ENCODE data around the gene ADORA3. TPM values are rescaled to one million over a fixed set of nuclear protein-coding genes. Genes with fewer than 3 reads are reported as not detected.

The ADORA3 gene
- total RNA-seq, 1 experiment from 2014 or later = 0.15 TPM

GRCh38 chr1:111483166-111483565, 20.3 kb downstream of the ADORA3 start:
- H3K27me3 Mint-ChIP-seq (ENCODE audit: low read depth) = no peaks in the 10 kb centered on the region
- DNase-seq (ENCODE audit: low spot score) (no peak), ATAC-seq (no peak)

GRCh38 chr1:111481387-111482221, 21.8 kb downstream of the ADORA3 start:
- Mint-ChIP-seq H3K4me3 (no peak overlapping the region), H3K9me3 (no peaks in the 10 kb centered on the region), H3K36me3 (no peaks in the 10 kb centered on the region), H3K27me3 (ENCODE audit: low read depth) (no peaks in the 10 kb centered on the region), H3K27ac (no peak overlapping the region), H3K4me1 (no peaks in the 10 kb centered on the region)
- TF ChIP-seq CTCF (IDR thresholded peaks at IDR 0.05) = peak; percentile 42
- TF ChIP-seq, protein P1, sequence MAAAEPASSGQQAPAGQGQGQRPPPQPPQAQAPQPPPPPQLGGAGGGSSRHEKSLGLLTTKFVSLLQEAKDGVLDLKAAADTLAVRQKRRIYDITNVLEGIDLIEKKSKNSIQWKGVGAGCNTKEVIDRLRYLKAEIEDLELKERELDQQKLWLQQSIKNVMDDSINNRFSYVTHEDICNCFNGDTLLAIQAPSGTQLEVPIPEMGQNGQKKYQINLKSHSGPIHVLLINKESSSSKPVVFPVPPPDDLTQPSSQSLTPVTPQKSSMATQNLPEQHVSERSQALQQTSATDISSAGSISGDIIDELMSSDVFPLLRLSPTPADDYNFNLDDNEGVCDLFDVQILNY (CRISPR knock-in tag; IDR thresholded peaks at IDR 0.05) = no peak
- DNase-seq (ENCODE audit: low spot score) (peak; percentile 74), ATAC-seq (peak; percentile 98)
- ChIA-PET CTCF (interaction anchor here (0.6 to 3.2 kb wide), 49 partner anchors 9 to 996 kb away, joined by 3 to 71 read pairs (median 5); partner anchors contain the start of genes ADORA3, ATP5PB, DDX20 and INKA2), POLR2A (interaction anchor here (0.9 kb wide), 1 partner anchor 26 kb away, joined by 5 read pairs; no protein-coding TSS in a partner anchor)

More at GRCh38 chr1:111483166-111483565, 20.3 kb downstream of the ADORA3 start:
- CTCF ChIA-PET = interaction anchor here (3.2 kb wide), 1 partner anchor 25 kb away, joined by 71 read pairs; no protein-coding TSS in a partner anchor
- no peak overlapping the region for H3K27ac Mint-ChIP-seq
- H3K36me3 Mint-ChIP-seq = no peaks in the 10 kb centered on the region
- TF ChIP-seq, protein P2, sequence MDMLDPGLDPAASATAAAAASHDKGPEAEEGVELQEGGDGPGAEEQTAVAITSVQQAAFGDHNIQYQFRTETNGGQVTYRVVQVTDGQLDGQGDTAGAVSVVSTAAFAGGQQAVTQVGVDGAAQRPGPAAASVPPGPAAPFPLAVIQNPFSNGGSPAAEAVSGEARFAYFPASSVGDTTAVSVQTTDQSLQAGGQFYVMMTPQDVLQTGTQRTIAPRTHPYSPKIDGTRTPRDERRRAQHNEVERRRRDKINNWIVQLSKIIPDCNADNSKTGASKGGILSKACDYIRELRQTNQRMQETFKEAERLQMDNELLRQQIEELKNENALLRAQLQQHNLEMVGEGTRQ (CRISPR knock-in tag; IDR thresholded peaks at IDR 0.05) = no peak
- no peak for TF ChIP-seq ZNF423 (CRISPR knock-in tag; IDR thresholded peaks at IDR 0.05)
- POLR2A ChIA-PET = no interaction called here
- H3K9me3 Mint-ChIP-seq = no peaks in the 10 kb centered on the region
- H3K4me1 Mint-ChIP-seq = no peaks in the 10 kb centered on the region
- no peak overlapping the region for H3K4me3 Mint-ChIP-seq

DNA sequence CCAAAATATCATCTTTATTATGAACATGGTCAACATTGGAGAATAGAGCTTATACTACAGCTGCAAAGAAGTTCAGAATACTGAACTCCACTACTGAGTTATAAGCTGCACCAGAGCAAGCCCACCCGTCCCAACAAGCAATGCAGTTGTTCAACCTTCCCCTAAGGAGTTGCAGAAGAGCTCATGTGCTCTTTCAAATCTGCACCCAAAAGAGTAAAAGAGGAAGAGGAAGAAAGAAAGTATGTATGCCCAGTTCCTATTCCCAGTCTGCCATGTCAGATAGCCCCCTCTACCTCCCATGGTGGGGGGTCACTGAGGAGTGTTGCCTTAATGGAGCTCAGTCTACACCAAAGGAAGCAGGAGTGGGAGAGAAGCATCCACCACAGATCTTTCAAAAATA, 22.8 kb downstream of the ADORA3 start:
- ATAC-seq = no peak
- ChIA-PET POLR2A (no interaction called here), CTCF (interaction anchor here (2.6 to 3.2 kb wide), 2 partner anchors 27 to 287 kb away, joined by 32 to 71 read pairs; no protein-coding TSS in a partner anchor)
- H3K4me3 Mint-ChIP-seq = no peak overlapping the region
- no peaks in the 10 kb centered on the region for H3K36me3 Mint-ChIP-seq
- H3K27ac Mint-ChIP-seq = no peak overlapping the region
- no peaks in the 10 kb centered on the region for H3K27me3 Mint-ChIP-seq (ENCODE audit: low read depth)
- H3K9me3 Mint-ChIP-seq = no peaks in the 10 kb centered on the region
- 0 out of 2 replicates have a peak, but pooled peaks cover 2% of the 10 kb centered on the region for H3K4me1 Mint-ChIP-seq
- no peak for DNase-seq (ENCODE audit: low spot score)
- no peak for TF ChIP-seq NFATC4 (CRISPR knock-in tag; IDR thresholded peaks at IDR 0.05)
- TF ChIP-seq SP1 (CRISPR knock-in tag; conservative IDR thresholded peaks at IDR 0.05) = no peak
- TF ChIP-seq RORB (CRISPR knock-in tag; IDR thresholded peaks at IDR 0.05) = no peak
- no peak for TF ChIP-seq JAZF1 (CRISPR knock-in tag; IDR thresholded peaks at IDR 0.05)
- TF ChIP-seq NR2C2 (CRISPR knock-in tag; IDR thresholded peaks at IDR 0.05) = no peak
- no peak for TF ChIP-seq E2F4 (CRISPR knock-in tag; IDR thresholded peaks at IDR 0.05; ENCODE audit: borderline replicate concordance, low read depth)
- no peak for TF ChIP-seq CREB1 (CRISPR knock-in tag; IDR thresholded peaks at IDR 0.05)
- TF ChIP-seq, protein P1 (CRISPR knock-in tag; IDR thresholded peaks at IDR 0.05) = no peak
- no peak for TF ChIP-seq CTCF (IDR thresholded peaks at IDR 0.05)
- no peak for TF ChIP-seq ZSCAN18 (CRISPR knock-in tag; IDR thresholded peaks at IDR 0.05)
- no peak for TF ChIP-seq MAX (CRISPR knock-in tag; IDR thresholded peaks at IDR 0.05)
- TF ChIP-seq, protein P3, sequence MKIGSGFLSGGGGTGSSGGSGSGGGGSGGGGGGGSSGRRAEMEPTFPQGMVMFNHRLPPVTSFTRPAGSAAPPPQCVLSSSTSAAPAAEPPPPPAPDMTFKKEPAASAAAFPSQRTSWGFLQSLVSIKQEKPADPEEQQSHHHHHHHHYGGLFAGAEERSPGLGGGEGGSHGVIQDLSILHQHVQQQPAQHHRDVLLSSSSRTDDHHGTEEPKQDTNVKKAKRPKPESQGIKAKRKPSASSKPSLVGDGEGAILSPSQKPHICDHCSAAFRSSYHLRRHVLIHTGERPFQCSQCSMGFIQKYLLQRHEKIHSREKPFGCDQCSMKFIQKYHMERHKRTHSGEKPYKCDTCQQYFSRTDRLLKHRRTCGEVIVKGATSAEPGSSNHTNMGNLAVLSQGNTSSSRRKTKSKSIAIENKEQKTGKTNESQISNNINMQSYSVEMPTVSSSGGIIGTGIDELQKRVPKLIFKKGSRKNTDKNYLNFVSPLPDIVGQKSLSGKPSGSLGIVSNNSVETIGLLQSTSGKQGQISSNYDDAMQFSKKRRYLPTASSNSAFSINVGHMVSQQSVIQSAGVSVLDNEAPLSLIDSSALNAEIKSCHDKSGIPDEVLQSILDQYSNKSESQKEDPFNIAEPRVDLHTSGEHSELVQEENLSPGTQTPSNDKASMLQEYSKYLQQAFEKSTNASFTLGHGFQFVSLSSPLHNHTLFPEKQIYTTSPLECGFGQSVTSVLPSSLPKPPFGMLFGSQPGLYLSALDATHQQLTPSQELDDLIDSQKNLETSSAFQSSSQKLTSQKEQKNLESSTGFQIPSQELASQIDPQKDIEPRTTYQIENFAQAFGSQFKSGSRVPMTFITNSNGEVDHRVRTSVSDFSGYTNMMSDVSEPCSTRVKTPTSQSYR (CRISPR knock-in tag; IDR thresholded peaks at IDR 0.05) = no peak
- no peak for TF ChIP-seq TEAD4 (CRISPR knock-in tag; IDR thresholded peaks at IDR 0.05)
- TF ChIP-seq JUN (CRISPR knock-in tag; IDR thresholded peaks at IDR 0.05) = no peak
